Smooth muscle cell (in vitro differentiated cells): ENCODE results near the gene ANP32E. TPM values are rescaled to one million over a fixed set of nuclear protein-coding genes. Genes with fewer than 3 reads are reported as not detected.

ENCODE experiments used
- DNase-seq: peaks from one replicate; lab custom pipeline; 2025; ENCODE audit not compliant: unreplicated experiment; lab: John Stamatoyannopoulos, UW
- H2AFZ ChIP-seq: fragments of 200-600 bp; sonication (generic); 2 replicates; pipeline ENCODE4 v1.6.0; 2016; ENCODE audit warnings: antibody characterized with exemption, low read depth, mild to moderate bottlenecking
- H3F3A ChIP-seq: fragments of 200-600 bp; sonication (generic); 2 replicates; pipeline ENCODE4 v1.6.0; 2017; ENCODE audit warnings: antibody characterized with exemption, low read depth
- H3K27ac ChIP-seq: fragments of 200-600 bp; sonication (generic); 2 replicates; pipeline ENCODE4 v1.5.1; 2016; ENCODE audit warnings: low read depth, mild to moderate bottlenecking
- H3K27me3 ChIP-seq: fragments of 200-600 bp; sonication (generic); 2 replicates; pipeline ENCODE4 v1.6.1; 2016; ENCODE audit warnings: low read depth, mild to moderate bottlenecking
- H3K36me3 ChIP-seq: fragments of 200-600 bp; sonication (generic); 2 replicates; pipeline ENCODE4 v1.5.1; 2016; ENCODE audit warnings: low read depth
- H3K4me1 ChIP-seq: fragments of 200-600 bp; sonication (generic); 2 replicates; pipeline ENCODE4 v1.5.1; 2016; ENCODE audit warnings: low read depth
- H3K4me2 ChIP-seq: fragments of 200-600 bp; sonication (generic); 2 replicates; pipeline ENCODE4 v1.6.0; 2016; ENCODE audit warnings: mild to moderate bottlenecking
- H3K4me3 ChIP-seq: fragments of 200-600 bp; sonication (generic); 2 replicates; pipeline ENCODE4 v1.5.1; 2016; ENCODE audit warnings: mild to moderate bottlenecking
- H3K79me2 ChIP-seq: fragments of 200-600 bp; sonication (generic); 2 replicates; pipeline ENCODE4 v1.6.0; 2016; ENCODE audit warnings: low read depth, mild to moderate bottlenecking
- H3K9ac ChIP-seq: fragments of 200-600 bp; sonication (generic); 2 replicates; pipeline ENCODE4 v1.6.0; 2016; ENCODE audit warnings: low read depth
- H3K9me3 ChIP-seq: fragments of 200-600 bp; sonication (generic); replicated peaks from 2 replicates; pipeline ENCODE4 v1.5.1; 2016; ENCODE audit warnings: low read depth
- H4K20me1 ChIP-seq: fragments of 200-600 bp; sonication (generic); 2 replicates; pipeline ENCODE4 v1.6.0; 2016; ENCODE audit warnings: low read depth
- WGBS: methylation state at CpG from one replicate; pipeline ENCODE4 v1.1.7; 2016; ENCODE audit warnings: low lambda C conversion rate; 5-methylcytosine and 5-hydroxymethylcytosine counted together
- polyA plus RNA-seq: library from polyadenylated mRNA; unstranded; fragments of >200 nt; fragmentation: Nextera tagmentation; extraction: Ambion mirVana; gene quantifications from 2 replicates; pipeline ENCODE4 v1.2.1, GENCODE V29; 2016
- total RNA-seq: library from RNA; depleted of rRNA; stranded (reverse); fragments of >200 nt; gene quantifications from 2 replicates; pipeline ENCODE4 v1.2.3, GENCODE V29; 2014
- TF ChIP-seq, protein P1 (sequence below): fragments of 200-600 bp; sonication (generic); IDR thresholded peaks from 2 replicates; pipeline ENCODE4 v1.5.1; 2017; ENCODE audit warnings: borderline replicate concordance, mild to moderate bottlenecking, antibody characterized with exemption; ENCODE audit not compliant: insufficient read depth, poor library complexity, severe bottlenecking

The ANP32E gene
- total and polyA plus RNA-seq, 2 experiments from 2014 or later = 25.0 to 36.5 TPM

DNA sequence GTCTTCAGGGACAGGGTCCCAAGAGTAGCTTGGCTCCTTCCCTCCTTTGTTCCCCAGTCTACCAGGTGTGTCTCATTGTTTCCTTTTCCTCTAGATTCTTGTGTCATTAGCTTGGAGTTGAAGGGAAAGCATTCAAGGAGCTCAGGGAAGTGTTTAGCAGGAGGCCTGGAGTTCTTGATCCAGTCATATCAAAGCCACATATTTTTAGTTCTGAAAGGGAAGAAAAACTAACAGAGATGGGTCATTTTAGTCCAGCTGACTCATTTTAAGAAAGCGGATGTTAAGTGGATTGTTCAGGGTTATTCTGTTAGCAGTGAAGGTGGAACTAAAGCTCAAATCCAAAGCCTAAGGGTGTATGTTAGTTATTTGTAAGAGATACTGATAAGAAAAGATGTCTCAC is 37.4 kb upstream of the ANP32E start:
- Histone ChIP-seq H3K36me3 (no peaks in the 10 kb centered on the region), H4K20me1 (no peaks in the 10 kb centered on the region), H3K4me3 (no peak overlapping the region), H3K79me2 (peaks cover 5% of the 10 kb centered on the region), H3K27ac (no peak overlapping the region), H2AFZ (peak overlapping the region; percentile 72), H3K4me1 (peaks cover 16% of the 10 kb centered on the region), H3F3A (no peaks in the 10 kb centered on the region), H3K9me3 (no peaks in the 10 kb centered on the region), H3K9ac (no peak overlapping the region), H3K4me2 (no peak overlapping the region), H3K27me3 (no peaks in the 10 kb centered on the region)
- TF ChIP-seq, protein P1, sequence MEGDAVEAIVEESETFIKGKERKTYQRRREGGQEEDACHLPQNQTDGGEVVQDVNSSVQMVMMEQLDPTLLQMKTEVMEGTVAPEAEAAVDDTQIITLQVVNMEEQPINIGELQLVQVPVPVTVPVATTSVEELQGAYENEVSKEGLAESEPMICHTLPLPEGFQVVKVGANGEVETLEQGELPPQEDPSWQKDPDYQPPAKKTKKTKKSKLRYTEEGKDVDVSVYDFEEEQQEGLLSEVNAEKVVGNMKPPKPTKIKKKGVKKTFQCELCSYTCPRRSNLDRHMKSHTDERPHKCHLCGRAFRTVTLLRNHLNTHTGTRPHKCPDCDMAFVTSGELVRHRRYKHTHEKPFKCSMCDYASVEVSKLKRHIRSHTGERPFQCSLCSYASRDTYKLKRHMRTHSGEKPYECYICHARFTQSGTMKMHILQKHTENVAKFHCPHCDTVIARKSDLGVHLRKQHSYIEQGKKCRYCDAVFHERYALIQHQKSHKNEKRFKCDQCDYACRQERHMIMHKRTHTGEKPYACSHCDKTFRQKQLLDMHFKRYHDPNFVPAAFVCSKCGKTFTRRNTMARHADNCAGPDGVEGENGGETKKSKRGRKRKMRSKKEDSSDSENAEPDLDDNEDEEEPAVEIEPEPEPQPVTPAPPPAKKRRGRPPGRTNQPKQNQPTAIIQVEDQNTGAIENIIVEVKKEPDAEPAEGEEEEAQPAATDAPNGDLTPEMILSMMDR = no peak
- 89% methylated on average over 1 of the region's 1 CpG for WGBS
- DNase-seq = no peak

DNA sequence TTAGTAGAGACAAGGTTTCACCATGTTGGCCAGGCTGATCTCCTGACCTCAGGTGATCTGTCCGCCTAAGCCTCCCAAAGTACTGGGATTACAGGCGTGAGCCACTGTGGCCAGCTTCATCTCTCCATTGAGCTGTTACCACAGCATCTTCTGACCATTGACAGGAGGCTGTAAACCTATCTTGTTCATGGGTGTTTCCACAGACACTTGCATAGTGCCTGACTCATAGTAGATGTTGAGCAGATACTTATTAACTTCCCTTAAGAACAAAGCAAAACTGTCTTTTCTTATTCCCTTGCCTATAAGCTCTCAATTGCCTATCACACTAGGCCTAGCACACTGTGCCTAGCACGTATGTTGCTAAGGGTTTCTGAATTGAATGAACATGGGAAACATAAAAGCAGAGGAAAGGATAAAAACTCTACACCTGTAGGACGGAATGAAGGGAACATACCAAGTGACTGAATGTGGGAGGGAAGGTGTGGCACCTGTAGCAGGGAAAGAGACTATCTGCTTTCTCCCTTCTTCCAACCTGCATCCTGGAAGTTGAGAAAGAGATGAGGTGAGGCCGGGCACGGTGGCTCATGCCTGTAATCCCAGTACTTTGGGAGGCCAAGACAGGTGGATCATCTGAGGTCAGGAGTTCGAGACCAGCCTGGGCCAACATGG is 35.5 kb upstream of the ANP32E start:
- no peak overlapping the region for H2AFZ ChIP-seq
- no peak overlapping the region for H3K27ac ChIP-seq
- H3K27me3 ChIP-seq = no peaks in the 10 kb centered on the region
- 92% methylated on average over 7 of the region's 7 CpGs for WGBS
- peaks cover 23% of the 10 kb centered on the region for H3K79me2 ChIP-seq
- H3K36me3 ChIP-seq = no peaks in the 10 kb centered on the region
- TF ChIP-seq, protein P1 = no peak
- no peak overlapping the region for H3K9ac ChIP-seq
- no peaks in the 10 kb centered on the region for H3F3A ChIP-seq
- H3K4me1 ChIP-seq = peaks cover 24% of the 10 kb centered on the region
- H3K9me3 ChIP-seq = no peaks in the 10 kb centered on the region
- no peak overlapping the region for H3K4me3 ChIP-seq
- DNase-seq = no peak
- no peaks in the 10 kb centered on the region for H4K20me1 ChIP-seq
- H3K4me2 ChIP-seq = no peak overlapping the region

DNA sequence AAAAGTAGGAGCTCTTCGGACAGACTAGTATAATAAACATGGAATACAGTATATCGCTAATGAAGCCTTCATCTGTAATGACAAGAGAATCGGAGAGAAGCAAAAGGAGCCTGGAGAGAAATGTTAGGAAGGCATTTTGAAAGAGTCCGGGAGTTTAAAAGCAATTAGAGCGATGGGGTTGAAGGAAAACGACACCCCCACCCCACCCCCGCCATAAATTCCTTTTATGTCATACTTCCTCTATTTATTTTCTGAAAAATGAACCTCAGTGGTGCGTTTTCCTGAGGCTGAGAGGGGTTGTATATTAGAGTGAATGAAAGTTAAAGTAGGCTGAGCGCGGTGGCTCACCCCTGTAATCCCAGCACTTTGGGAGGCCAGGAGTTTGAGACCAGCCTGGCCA is 33.5 kb upstream of the ANP32E start:
- H3K9ac ChIP-seq = peak overlapping the region; percentile 91
- TF ChIP-seq, protein P1 = no peak
- peak overlapping the region; percentile 31 for H3K27ac ChIP-seq
- no peak for DNase-seq
- no peaks in the 10 kb centered on the region for H3K9me3 ChIP-seq
- H3K4me1 ChIP-seq = peaks cover 24% of the 10 kb centered on the region
- no peaks in the 10 kb centered on the region for H3F3A ChIP-seq
- H4K20me1 ChIP-seq = no peaks in the 10 kb centered on the region
- H3K27me3 ChIP-seq = no peaks in the 10 kb centered on the region
- H3K4me2 ChIP-seq = peak overlapping the region; percentile 91
- peaks cover 23% of the 10 kb centered on the region for H3K79me2 ChIP-seq
- peak overlapping the region; percentile 96 for H2AFZ ChIP-seq
- H3K36me3 ChIP-seq = no peaks in the 10 kb centered on the region
- H3K4me3 ChIP-seq = peak overlapping the region; percentile 97
- 29% methylated on average over 10 of the region's 10 CpGs for whole genome bisulfite sequencing

DNA sequence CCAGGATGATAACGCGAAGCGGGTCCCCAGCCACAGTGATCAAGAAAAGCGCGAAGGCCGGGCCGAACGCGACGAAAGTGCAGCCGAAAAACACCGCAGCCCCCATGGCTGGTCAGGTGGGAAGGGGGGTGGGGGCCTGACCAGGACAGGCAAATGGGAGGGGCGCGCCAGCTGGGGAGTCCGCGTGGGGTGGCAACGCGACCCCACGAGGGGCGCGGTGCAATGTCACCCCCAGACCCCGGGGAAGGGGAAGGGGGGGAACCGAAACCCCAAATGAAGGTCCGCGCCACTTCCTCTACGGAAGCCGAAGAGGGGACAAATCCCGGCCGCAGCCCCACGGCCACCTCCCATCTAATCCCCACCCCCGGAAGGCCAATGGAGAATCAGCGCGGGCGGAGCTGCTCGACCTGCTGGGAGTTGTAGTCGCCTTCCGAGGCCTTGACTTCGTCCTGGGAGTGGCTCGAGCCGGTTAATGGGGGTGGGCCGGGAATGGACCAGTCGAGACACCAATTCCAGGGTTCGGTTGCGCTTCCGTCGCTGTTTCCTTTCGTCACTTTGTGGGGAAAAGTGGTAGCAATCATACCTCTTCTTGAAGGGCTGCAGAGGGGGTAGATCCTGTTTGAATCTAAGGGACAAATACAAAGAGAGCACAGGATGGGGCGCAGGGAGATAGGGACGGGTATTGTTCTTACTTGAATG is 32.9 kb upstream of the ANP32E start, which contains the start of gene APH1A:
Gene APH1A, minus strand, starts transcription at position 312 of the 699 bp plus-strand sequence. Its CDS starts 206 bp downstream, at position 106.
- Histone ChIP-seq H3K4me2 (peak within 1 kb of the TSS; percentile 91), H3K27ac (peak within 1 kb of the TSS; percentile 70), H3K79me2 (peaks cover 23% of the 10 kb centered on the region), H3K36me3 (no peaks in the 10 kb centered on the region), H3K4me1 (peaks cover 24% of the 10 kb centered on the region), H3K4me3 (peak within 1 kb of the TSS; percentile 97), H3K9me3 (no peaks in the 10 kb centered on the region), H3K9ac (peak within 1 kb of the TSS; percentile 91), H3F3A (no peaks in the 10 kb centered on the region), H4K20me1 (no peaks in the 10 kb centered on the region), H2AFZ (peak within 1 kb of the TSS; percentile 96), H3K27me3 (no peaks in the 10 kb centered on the region)
- WGBS = 2% methylated on average over 38 of the region's 49 CpGs
- DNase-seq = peak; percentile 75
- TF ChIP-seq, protein P1 = no peak
